ENCODE measurements around the gene STRADB. TPM values are rescaled to one million over a fixed set of nuclear protein-coding genes. Genes with fewer than 3 reads are reported as not detected.

The STRADB gene
- total RNA-seq, result 10 to 100 TPM in 5 of 6 donors, 1 to 10 TPM in 1; 8.1 to 13.9 (median 11.2) TPM
- 10 to 100 TPM; 12.2 to 19.1 TPM for polyA plus RNA-seq

- no peaks in the 10 kb centered on the region for H3K36me3 ChIP-seq
- peak within 1 kb of the TSS; percentile 74 to 83 (median 80) for H3K4me3 ChIP-seq
- H3K27ac ChIP-seq, result peak within 1 kb of the TSS; percentile 68 to 94 (median 86)
- intact Hi-C loops (cut with DNase I), result loop anchor here in 1 of 3 donors (10.0 kb wide), 1 partner anchor 47 kb away; no protein-coding TSS in a partner anchor
- H3K27me3 ChIP-seq, result no peaks in the 10 kb centered on the region
- peak; percentile 91 to 97 (median 94) for DNase-seq
- WGBS, 2 donors, result 1% methylated on average over 42 to 78 of the region's 78 CpGs
- peaks cover 10 to 17% (median 14%) of the 10 kb centered on the region in 3 donors for H3K4me1 ChIP-seq
- no peak for FAIRE-seq
- ATAC-seq, result peak; percentile 95 to 98 (median 97)
- TF ChIP-seq, protein P1, sequence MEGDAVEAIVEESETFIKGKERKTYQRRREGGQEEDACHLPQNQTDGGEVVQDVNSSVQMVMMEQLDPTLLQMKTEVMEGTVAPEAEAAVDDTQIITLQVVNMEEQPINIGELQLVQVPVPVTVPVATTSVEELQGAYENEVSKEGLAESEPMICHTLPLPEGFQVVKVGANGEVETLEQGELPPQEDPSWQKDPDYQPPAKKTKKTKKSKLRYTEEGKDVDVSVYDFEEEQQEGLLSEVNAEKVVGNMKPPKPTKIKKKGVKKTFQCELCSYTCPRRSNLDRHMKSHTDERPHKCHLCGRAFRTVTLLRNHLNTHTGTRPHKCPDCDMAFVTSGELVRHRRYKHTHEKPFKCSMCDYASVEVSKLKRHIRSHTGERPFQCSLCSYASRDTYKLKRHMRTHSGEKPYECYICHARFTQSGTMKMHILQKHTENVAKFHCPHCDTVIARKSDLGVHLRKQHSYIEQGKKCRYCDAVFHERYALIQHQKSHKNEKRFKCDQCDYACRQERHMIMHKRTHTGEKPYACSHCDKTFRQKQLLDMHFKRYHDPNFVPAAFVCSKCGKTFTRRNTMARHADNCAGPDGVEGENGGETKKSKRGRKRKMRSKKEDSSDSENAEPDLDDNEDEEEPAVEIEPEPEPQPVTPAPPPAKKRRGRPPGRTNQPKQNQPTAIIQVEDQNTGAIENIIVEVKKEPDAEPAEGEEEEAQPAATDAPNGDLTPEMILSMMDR (IDR thresholded peaks at IDR 0.05), result peak in 2 of 4 donors; percentile 10 to 21
- H3K9me3 ChIP-seq, result no peaks in the 10 kb centered on the region
These were observed at the start of gene STRADB, which contains the start of gene TRAK2 for GRCh38 chr2:201451292-201452057. STRADB (plus strand) TSS chr2:201451740; CDS start chr2:201454841, 3,101 bp downstream. TRAK2 (minus strand) TSS chr2:201451458; CDS start chr2:201420507, 30,951 bp downstream.

DNA sequence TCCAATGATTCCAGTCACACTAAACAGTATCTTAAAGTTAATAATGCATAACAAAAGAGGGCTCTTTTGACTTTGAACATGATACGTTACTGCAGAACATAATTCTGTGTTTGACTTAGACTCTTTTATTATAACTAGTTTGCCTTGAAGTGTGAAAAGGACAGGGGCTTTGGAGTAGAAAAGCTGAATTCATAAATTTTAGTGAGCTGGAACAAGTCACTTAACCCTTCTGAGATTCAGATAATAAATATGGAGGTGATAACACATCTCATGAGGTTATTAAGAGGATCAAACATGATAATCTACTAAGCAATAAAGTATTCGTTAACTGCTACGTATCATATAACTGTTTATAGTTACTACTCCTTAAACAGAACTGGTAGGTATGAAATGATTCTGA, 49.7 kb upstream of the STRADB start:
- FAIRE-seq, result no peak
- no peak for DNase-seq
- H3K27ac ChIP-seq, result no peak overlapping the region
- no peak overlapping the region for H3K4me3 ChIP-seq
- H3K4me1 ChIP-seq, result peaks cover 34 to 55% (median 39%) of the 10 kb centered on the region in 3 donors
- WGBS, 2 donors, result 76 to 82% methylated on average over 3 of the region's 3 CpGs
- no peaks in the 10 kb centered on the region for H3K27me3 ChIP-seq
- ATAC-seq, result no peak
- TF ChIP-seq, protein P1 (IDR thresholded peaks at IDR 0.05), result no peak
- intact Hi-C loops (cut with DNase I), result loop anchor here in 1 of 3 donors (10.0 kb wide), 1 partner anchor 53 kb away; the partner anchor contains the start of genes STRADB and TRAK2
- H3K9me3 ChIP-seq, result no peaks in the 10 kb centered on the region
- peaks cover 0 to 12% (median 0%) of the 10 kb centered on the region in 3 donors for H3K36me3 ChIP-seq

DNA sequence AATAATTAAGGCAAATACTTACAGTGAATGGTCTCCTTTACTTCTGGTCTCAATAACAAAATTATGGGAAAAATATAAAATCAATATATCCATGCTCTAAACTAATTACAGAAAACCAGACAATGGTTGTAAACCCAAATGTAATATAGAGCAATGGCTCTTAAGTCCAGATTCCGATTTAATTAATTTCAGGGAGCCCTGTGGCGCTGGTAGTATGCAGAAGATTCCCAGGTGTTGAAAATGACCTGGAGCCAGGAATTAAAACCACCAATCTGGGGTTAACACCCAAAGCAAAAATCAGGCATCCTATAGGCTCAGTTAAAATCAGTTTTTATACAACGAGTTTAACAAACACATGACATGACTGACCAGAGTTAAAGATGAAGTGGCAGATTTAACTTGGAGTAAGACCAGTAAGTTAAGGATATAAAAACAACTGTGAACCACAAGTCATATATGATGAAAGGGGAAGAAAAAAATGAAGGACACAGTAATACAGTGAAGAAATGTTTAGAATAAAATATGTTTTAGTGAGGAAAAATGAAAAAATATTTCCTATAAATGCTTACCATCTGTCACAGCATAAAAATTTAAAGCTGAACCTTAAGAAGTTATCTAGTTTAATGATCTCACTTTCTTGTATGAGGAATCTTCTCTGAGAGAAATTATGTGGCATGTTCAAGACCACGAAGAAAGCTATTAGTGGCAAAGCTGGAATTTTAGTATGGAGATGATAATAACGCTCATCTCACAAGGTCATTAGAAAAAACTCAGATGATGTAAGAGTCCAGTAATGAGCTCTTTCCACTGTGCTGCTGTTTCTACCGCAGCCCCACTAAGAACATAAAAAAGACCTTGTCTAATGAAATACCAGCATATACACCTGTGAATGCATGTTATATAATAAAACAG, 48.6 kb upstream of the STRADB start:
- Histone ChIP-seq H3K4me3 (no peak overlapping the region), H3K4me1 (peaks cover 39 to 59% (median 48%) of the 10 kb centered on the region in 3 donors), H3K9me3 (no peaks in the 10 kb centered on the region), H3K27me3 (no peaks in the 10 kb centered on the region), H3K36me3 (peaks cover 0 to 2% (median 0%) of the 10 kb centered on the region in 3 donors), H3K27ac (peak overlapping the region in 2 of 4 donors; percentile 90 to 93)
- 63 to 70% methylated on average over 6 of the region's 6 CpGs for WGBS, 2 donors
- TF ChIP-seq, protein P1 (IDR thresholded peaks at IDR 0.05), result no peak
- ATAC-seq, result peak in 1 of 4 donors; percentile 9
- intact Hi-C loops (cut with DNase I), result loop anchor here in 1 of 3 donors (10.0 kb wide), 1 partner anchor 52 kb away; the partner anchor contains the start of genes STRADB and TRAK2
- DNase-seq, result no peak
- FAIRE-seq, result no peak

GRCh38 chr2:201403880-201404279, 47.7 kb upstream of the STRADB start:
- ATAC-seq (peak in 1 of 4 donors; percentile 10), FAIRE-seq (no peak)
- peaks cover 39 to 59% (median 48%) of the 10 kb centered on the region in 3 donors for H3K4me1 ChIP-seq

More at GRCh38 chr2:201403880-201404279, 47.7 kb upstream of the STRADB start:
- intact Hi-C loops (cut with DNase I), result loop anchor here in 1 of 3 donors (10.0 kb wide), 1 partner anchor 51 kb away; the partner anchor contains the start of genes STRADB and TRAK2
- DNase-seq, result no peak
- Histone ChIP-seq H3K4me3 (no peak overlapping the region), H3K36me3 (no peaks in the 10 kb centered on the region), H3K27ac (peak overlapping the region in 2 of 4 donors; percentile 90 to 93), H3K9me3 (no peaks in the 10 kb centered on the region), H3K27me3 (no peaks in the 10 kb centered on the region)
- WGBS, 2 donors, result 67 to 75% methylated on average over 3 of the region's 3 CpGs
- TF ChIP-seq, protein P1 (IDR thresholded peaks at IDR 0.05), result no peak
